Measurements from ENCODE around the gene AJUBA. TPM values are rescaled to one million over a fixed set of nuclear protein-coding genes. Genes with fewer than 3 reads are reported as not detected.

AJUBA gene
- total RNA-seq, 1 donor from 2014 or later = 146 TPM

DNA sequence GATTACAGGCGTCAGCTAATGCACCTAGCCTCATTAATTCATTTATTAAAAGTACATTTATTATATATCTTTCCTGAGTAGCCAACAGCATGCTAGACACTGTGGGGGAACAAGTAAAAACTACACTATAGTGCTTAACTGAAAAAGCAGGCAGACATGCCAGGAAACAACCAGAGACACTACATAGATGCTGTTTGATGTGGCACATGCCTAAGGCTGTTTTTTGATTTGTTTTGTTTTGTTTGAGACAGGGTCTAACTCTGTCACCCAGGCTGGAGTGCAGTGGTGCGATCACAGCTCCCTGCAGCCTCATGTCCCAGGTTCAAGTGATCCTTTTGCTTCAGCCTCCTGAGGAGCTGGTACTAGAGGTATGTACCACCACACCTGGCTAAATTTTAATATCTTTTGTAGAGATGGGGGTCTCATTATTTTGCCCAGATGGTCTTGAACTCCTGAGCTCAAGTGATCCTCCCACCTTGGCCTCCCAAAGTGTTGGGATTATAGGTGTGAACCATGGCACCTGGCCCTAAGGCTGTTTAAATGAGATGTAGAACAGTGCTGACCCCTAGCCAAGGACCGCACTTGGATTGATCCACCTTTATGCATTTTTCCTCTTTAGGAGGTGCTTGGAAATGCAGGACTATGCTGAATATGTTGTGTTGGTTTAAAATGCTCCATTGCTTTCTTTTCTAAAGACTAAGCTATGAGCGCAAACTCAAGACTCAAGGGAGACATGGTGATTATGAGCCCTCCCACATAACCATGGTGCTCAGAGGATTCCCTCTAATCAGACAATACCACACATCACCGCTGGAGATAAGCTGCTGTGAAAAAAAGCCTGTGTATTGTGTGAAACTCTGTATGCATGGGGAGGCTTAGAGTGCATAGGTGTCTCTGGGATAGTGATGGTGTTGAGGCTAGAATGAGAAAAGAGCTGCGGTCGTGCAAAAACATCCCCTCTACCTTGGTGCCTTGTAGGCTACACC, 38.1 kb upstream of the AJUBA start:
- TF ChIP-seq EZH2 (IDR thresholded peaks at IDR 0.05; ENCODE audit: insufficient read depth, low read length) (no peak), CTCF (IDR thresholded peaks at IDR 0.05; ENCODE audit: insufficient read depth, low read depth, low read length) (no peak)
- Mint-ChIP-seq H3K4me3 (ENCODE audit: unreplicated experiment) (no peak overlapping the region), H3K9me3 (ENCODE audit: unreplicated experiment) (no peaks in the 10 kb centered on the region), H3K4me1 (ENCODE audit: low read depth, unreplicated experiment) (peaks cover 9% of the 10 kb centered on the region), H3K27ac (ENCODE audit: unreplicated experiment) (no peak overlapping the region), H3K27me3 (ENCODE audit: low read depth, unreplicated experiment) (no peaks in the 10 kb centered on the region), H3K36me3 (ENCODE audit: low read depth, unreplicated experiment) (peaks cover 10% of the 10 kb centered on the region)
- Histone ChIP-seq H3K27ac (ENCODE audit: low read depth, low read length) (no peak overlapping the region), H4K20me1 (ENCODE audit: insufficient read depth, low read length) (peaks cover 18% of the 10 kb centered on the region), H2AFZ (ENCODE audit: low read depth, low read length) (no peak overlapping the region), H3K36me3 (ENCODE audit: insufficient read depth, low read length) (peaks cover 1% of the 10 kb centered on the region), H3K4me2 (ENCODE audit: low read length) (no peak overlapping the region), H3K27me3 (ENCODE audit: insufficient read depth, low read length) (no peaks in the 10 kb centered on the region), H3K4me3 (ENCODE audit: insufficient read depth, low read depth, low read length) (no peak overlapping the region), H3K4me1 (ENCODE audit: insufficient read depth, low read length) (peaks cover 6% of the 10 kb centered on the region), H3K9me3 (ENCODE audit: insufficient read depth, low read depth, low read length) (no peaks in the 10 kb centered on the region), H3K79me2 (ENCODE audit: insufficient read depth, low read length) (no peaks in the 10 kb centered on the region), H3K9ac (ENCODE audit: low read length) (no peak overlapping the region)
- DNase-seq (ENCODE audit: low read depth) (no peak), FAIRE-seq (no peak)

DNA sequence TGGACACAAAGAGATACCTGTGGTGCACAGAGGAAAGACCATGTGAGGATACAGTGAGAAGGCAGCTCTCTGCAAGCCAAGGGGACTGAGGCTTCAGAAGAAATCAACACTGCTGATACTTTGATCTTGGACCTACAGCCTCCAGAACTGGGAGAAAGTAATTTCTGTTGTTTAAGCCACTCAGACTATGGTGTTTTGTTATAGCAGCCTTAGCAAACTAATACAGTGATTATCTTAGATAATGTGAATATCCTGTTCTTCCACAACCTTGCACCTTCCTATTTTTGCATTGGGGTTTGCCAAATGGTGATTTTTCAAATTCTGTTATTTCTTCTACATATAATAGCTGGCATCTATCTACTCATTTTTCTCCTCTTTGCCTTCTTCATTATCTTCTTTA, 35.8 kb upstream of the AJUBA start:
- no peaks in the 10 kb centered on the region for H3K4me1 Mint-ChIP-seq (ENCODE audit: low read depth, unreplicated experiment)
- Histone ChIP-seq H3K9me3 (ENCODE audit: insufficient read depth, low read depth, low read length) (no peaks in the 10 kb centered on the region), H3K4me2 (ENCODE audit: low read length) (no peak overlapping the region), H3K27ac (ENCODE audit: low read depth, low read length) (no peak overlapping the region), H3K4me3 (ENCODE audit: insufficient read depth, low read depth, low read length) (no peak overlapping the region), H3K27me3 (ENCODE audit: insufficient read depth, low read length) (no peaks in the 10 kb centered on the region), H3K36me3 (ENCODE audit: insufficient read depth, low read length) (no peaks in the 10 kb centered on the region), H3K79me2 (ENCODE audit: insufficient read depth, low read length) (no peaks in the 10 kb centered on the region), H4K20me1 (ENCODE audit: insufficient read depth, low read length) (peaks cover 4% of the 10 kb centered on the region), H2AFZ (ENCODE audit: low read depth, low read length) (no peak overlapping the region), H3K9ac (ENCODE audit: low read length) (no peak overlapping the region), H3K4me1 (ENCODE audit: insufficient read depth, low read length) (no peaks in the 10 kb centered on the region)
- H3K27me3 Mint-ChIP-seq (ENCODE audit: low read depth, unreplicated experiment) = no peaks in the 10 kb centered on the region
- H3K27ac Mint-ChIP-seq (ENCODE audit: unreplicated experiment) = no peak overlapping the region
- TF ChIP-seq CTCF (IDR thresholded peaks at IDR 0.05; ENCODE audit: insufficient read depth, low read depth, low read length) = no peak
- TF ChIP-seq EZH2 (IDR thresholded peaks at IDR 0.05; ENCODE audit: insufficient read depth, low read length) = no peak
- peaks cover 2% of the 10 kb centered on the region for H3K36me3 Mint-ChIP-seq (ENCODE audit: low read depth, unreplicated experiment)
- DNase-seq (ENCODE audit: low read depth) = no peak
- H3K9me3 Mint-ChIP-seq (ENCODE audit: unreplicated experiment) = no peaks in the 10 kb centered on the region
- H3K4me3 Mint-ChIP-seq (ENCODE audit: unreplicated experiment) = no peak overlapping the region
- FAIRE-seq = no peak

DNA sequence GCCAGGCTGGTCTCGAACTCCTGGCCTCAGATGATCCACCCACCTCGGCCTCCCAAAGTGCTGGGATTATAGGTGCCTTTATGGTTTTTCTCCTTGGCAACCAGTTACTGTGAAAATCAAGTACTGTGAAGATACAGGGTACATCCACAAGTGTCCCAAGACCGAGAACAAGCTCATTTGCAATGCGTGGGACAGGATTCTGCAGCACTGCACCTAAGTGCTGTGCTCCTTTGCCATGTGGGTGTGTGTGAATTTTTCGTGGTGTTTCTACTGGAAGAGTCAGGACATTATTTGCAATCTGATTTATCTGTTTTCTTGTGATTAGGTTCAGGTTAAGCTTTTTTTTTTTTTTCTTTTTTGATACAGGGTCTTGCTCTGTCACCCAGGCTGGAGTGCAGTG, 34.7 kb upstream of the AJUBA start:
- no peak overlapping the region for H3K27ac Mint-ChIP-seq (ENCODE audit: unreplicated experiment)
- TF ChIP-seq CTCF (IDR thresholded peaks at IDR 0.05; ENCODE audit: insufficient read depth, low read depth, low read length) = no peak
- no peaks in the 10 kb centered on the region for H3K27me3 Mint-ChIP-seq (ENCODE audit: low read depth, unreplicated experiment)
- Histone ChIP-seq H3K4me1 (ENCODE audit: insufficient read depth, low read length) (no peaks in the 10 kb centered on the region), H3K79me2 (ENCODE audit: insufficient read depth, low read length) (no peaks in the 10 kb centered on the region), H3K27me3 (ENCODE audit: insufficient read depth, low read length) (no peaks in the 10 kb centered on the region), H3K27ac (ENCODE audit: low read depth, low read length) (no peak overlapping the region), H2AFZ (ENCODE audit: low read depth, low read length) (no peak overlapping the region), H4K20me1 (ENCODE audit: insufficient read depth, low read length) (no peaks in the 10 kb centered on the region), H3K4me3 (ENCODE audit: insufficient read depth, low read depth, low read length) (no peak overlapping the region), H3K36me3 (ENCODE audit: insufficient read depth, low read length) (no peaks in the 10 kb centered on the region), H3K9me3 (ENCODE audit: insufficient read depth, low read depth, low read length) (no peaks in the 10 kb centered on the region), H3K9ac (ENCODE audit: low read length) (no peak overlapping the region), H3K4me2 (ENCODE audit: low read length) (no peak overlapping the region)
- H3K9me3 Mint-ChIP-seq (ENCODE audit: unreplicated experiment) = no peaks in the 10 kb centered on the region
- peaks cover 2% of the 10 kb centered on the region for H3K36me3 Mint-ChIP-seq (ENCODE audit: low read depth, unreplicated experiment)
- H3K4me3 Mint-ChIP-seq (ENCODE audit: unreplicated experiment) = no peak overlapping the region
- FAIRE-seq (no peak), DNase-seq (ENCODE audit: low read depth) (no peak)
- no peaks in the 10 kb centered on the region for H3K4me1 Mint-ChIP-seq (ENCODE audit: low read depth, unreplicated experiment)
